GM12892 (cell line): ENCODE results near the gene CCR4.
"Not testable (repeated sequence)": the region's sequence is repeated elsewhere in the genome, so short reads cannot be mapped to it uniquely, and the experiment has no call there.

ENCODE experiments used
- POLR2A ChIP-seq: IDR thresholded peaks from 2 replicates; pipeline ENCODE4 v1.6.1; 2011; ENCODE audit warnings: low read depth, low read length, control low read depth
- POLR2AphosphoS5 ChIP-seq: IDR thresholded peaks from 2 replicates; pipeline ENCODE4 v1.6.1; 2011; ENCODE audit warnings: low read depth, low read length, control low read depth
- TAF1 ChIP-seq: IDR thresholded peaks from 2 replicates; pipeline ENCODE4 v1.6.1; 2011; ENCODE audit warnings: low read depth, mild to moderate bottlenecking, control low read depth, low read length, borderline replicate concordance

- TF ChIP-seq TAF1, POLR2A, POLR2AphosphoS5: not testable (repeated sequence)
These were observed 15.2 kb downstream of the CCR4 start for GRCh38 chr3:32966627-32967026.
